Common myeloid progenitor, CD34-positive (primary cell): ENCODE measurements around the gene ZBED4.

Source experiments
- CTCF ChIA-PET: fragments of 350-600 bp; sonication (Branson Sonifier 250); formaldehyde crosslinking; loops from one replicate; lab custom pipeline; 2021; ENCODE audit warnings: antibody characterized with exemption; lab: Charles Lee
- POLR2A ChIA-PET: fragments of 350-600 bp; sonication (Branson Sonifier 250); formaldehyde crosslinking; loops from one replicate; lab custom pipeline; 2021; ENCODE audit warnings: antibody characterized with exemption; lab: Charles Lee
- DNase-seq, 3 donors: peaks; one replicate each; pipeline versions ENCODE4 v3.0.0 to v3.0.0-alpha.2; 2013
- H3K27ac ChIP-seq, 2 experiments: 1 replicate in 1 of 2; 2 replicates in 1 of 2; pipeline ENCODE4 v1.7.0; 2013; ENCODE audit warnings: inconsistent platforms in 2 of 2, low read length in 2 of 2, mild to moderate bottlenecking in 2 of 2, low read depth in 1 of 2, moderate library complexity in 1 of 2; ENCODE audit not compliant: severe bottlenecking in 2 of 2, insufficient read depth in 1 of 2, poor library complexity in 1 of 2
- H3K27me3 ChIP-seq, 5 experiments: replicated peaks in 2 of 5; 1 replicate in 3 of 5; 2 replicates in 2 of 5; pipeline versions ENCODE4 v1.6.1 to v1.7.0; 2013; ENCODE audit warnings: low read length in 4 of 5, mild to moderate bottlenecking in 2 of 5, moderate library complexity in 2 of 5, inconsistent platforms in 1 of 5; ENCODE audit not compliant: insufficient read depth in 5 of 5, control insufficient read depth in 4 of 5
- H3K36me3 ChIP-seq, 4 experiments: 1 replicate in 2 of 4; 2 replicates in 2 of 4; pipeline versions ENCODE4 v1.6.1 to v1.7.0; 2013; ENCODE audit warnings: low read length in 3 of 4, control low read depth in 1 of 4, mild to moderate bottlenecking in 1 of 4; ENCODE audit not compliant: control insufficient read depth in 4 of 4, insufficient read depth in 4 of 4
- H3K4me1 ChIP-seq, 4 experiments: 1 replicate in 3 of 4; 2 replicates in 1 of 4; pipeline versions ENCODE4 v1.6.1 to v1.7.1; 2013; ENCODE audit warnings: low read length in 3 of 4, mild to moderate bottlenecking in 3 of 4, control low read depth in 1 of 4, inconsistent platforms in 1 of 4, moderate library complexity in 1 of 4; ENCODE audit not compliant: control insufficient read depth in 4 of 4, insufficient read depth in 4 of 4; ENCODE audit errors: control extremely low read depth in 1 of 4
- H3K4me3 ChIP-seq, 7 experiments: 1 replicate in 4 of 7; 2 replicates in 3 of 7; pipeline versions ENCODE4 v1.5.1 to v1.7.0; 2013; ENCODE audit warnings: mild to moderate bottlenecking in 7 of 7, low read length in 6 of 7, moderate library complexity in 6 of 7, inconsistent platforms in 2 of 7, low read depth in 2 of 7, control low read depth in 1 of 7; ENCODE audit not compliant: insufficient read depth in 4 of 7, control insufficient read depth in 1 of 7; ENCODE audit errors: extremely low read depth in 1 of 7
- H3K9me3 ChIP-seq, 5 experiments: 1 replicate in 4 of 5; 2 replicates in 1 of 5; pipeline versions ENCODE4 v1.6.1 to v1.7.1; 2013; ENCODE audit warnings: low read length in 4 of 5, mild to moderate bottlenecking in 2 of 5, inconsistent platforms in 1 of 5, low read depth in 1 of 5, moderate library complexity in 1 of 5; ENCODE audit not compliant: control insufficient read depth in 4 of 5, insufficient read depth in 2 of 5; ENCODE audit errors: control extremely low read depth in 1 of 5
- WGBS: methylation state at CpG from one replicate; pipeline ENCODE4 v1.1.5; 2013; ENCODE audit not compliant: insufficient coverage; 5-methylcytosine and 5-hydroxymethylcytosine counted together

ZBED4 gene

GRCh38 chr22:49829044-49829853 lies 24.4 kb upstream of the ZBED4 start:
- peaks cover 0 to 14% (median 5%) of the 10 kb centered on the region in 4 experiments for H3K36me3 ChIP-seq
- H3K27ac ChIP-seq = no peak overlapping the region
- WGBS = 95% methylated on average over 17 of the region's 17 CpGs
- peaks cover 0 to 31% (median 25%) of the 10 kb centered on the region in 4 experiments for H3K4me1 ChIP-seq
- DNase-seq = no peak
- POLR2A ChIA-PET = interaction anchor here (0.6 to 1.3 kb wide), 3 partner anchors 10 to 155 kb away, joined by 3 read pairs; no protein-coding TSS in a partner anchor
- no peaks in the 10 kb centered on the region for H3K9me3 ChIP-seq
- CTCF ChIA-PET = interaction anchor here (1.1 to 1.9 kb wide), 4 partner anchors 8 to 61 kb away, joined by 3 to 6 read pairs (median 4); no protein-coding TSS in a partner anchor
- H3K27me3 ChIP-seq = no peaks in the 10 kb centered on the region
- H3K4me3 ChIP-seq = no peak overlapping the region

- H3K27ac ChIP-seq = no peak overlapping the region
- no peak overlapping the region for H3K4me3 ChIP-seq
- no peaks in the 10 kb centered on the region for H3K9me3 ChIP-seq
- CTCF ChIA-PET = interaction anchor here (1.2 kb wide), 1 partner anchor 14 kb away, joined by 3 read pairs; no protein-coding TSS in a partner anchor
- WGBS = 98% methylated on average over 11 of the region's 11 CpGs
- DNase-seq = no peak
- H3K36me3 ChIP-seq = no peaks in the 10 kb centered on the region
- POLR2A ChIA-PET = no interaction called here
- no peaks in the 10 kb centered on the region for H3K27me3 ChIP-seq
- H3K4me1 ChIP-seq = peaks cover 0 to 3% (median 2%) of the 10 kb centered on the region in 4 experiments
Observed at GRCh38 chr22:49833340-49834007, 20.2 kb upstream of the ZBED4 start.

GRCh38 chr22:49838771-49839717 lies 14.6 kb upstream of the ZBED4 start:
- Histone ChIP-seq H3K9me3 (no peaks in the 10 kb centered on the region), H3K27ac (peak overlapping the region; percentile 12 to 58), H3K27me3 (no peaks in the 10 kb centered on the region), H3K4me1 (peaks cover 0 to 15% (median 13%) of the 10 kb centered on the region in 4 experiments), H3K36me3 (no peaks in the 10 kb centered on the region), H3K4me3 (peak overlapping the region in 6 of 7 experiments; percentile 1 to 70 (median 56))
- CTCF ChIA-PET = interaction anchor here (1.0 to 1.1 kb wide), 2 partner anchors 9 to 18 kb away, joined by 3 to 5 read pairs; no protein-coding TSS in a partner anchor
- 27% methylated on average over 21 of the region's 29 CpGs for whole genome bisulfite sequencing
- DNase-seq = peak; percentile 87 to 98 (median 97)
- POLR2A ChIA-PET = interaction anchor here (0.8 to 1.0 kb wide), 4 partner anchors 9 to 25 kb away, joined by 3 to 4 read pairs (median 3); no protein-coding TSS in a partner anchor

- POLR2A ChIA-PET = interaction anchor here (0.6 kb wide), 1 partner anchor 623 kb away, joined by 4 read pairs; no protein-coding TSS in a partner anchor
- H3K27me3 ChIP-seq = no peaks in the 10 kb centered on the region
- H3K27ac ChIP-seq = no peak overlapping the region
- no peak for DNase-seq
- 97% methylated on average over 14 of the region's 16 CpGs for WGBS
- H3K9me3 ChIP-seq = no peaks in the 10 kb centered on the region
- CTCF ChIA-PET = interaction anchor here (1.1 to 2.1 kb wide), 2 partner anchors 15 to 25 kb away, joined by 4 to 6 read pairs; no protein-coding TSS in a partner anchor
- no peaks in the 10 kb centered on the region for H3K36me3 ChIP-seq
- peaks cover 0 to 21% (median 19%) of the 10 kb centered on the region in 4 experiments for H3K4me1 ChIP-seq
- H3K4me3 ChIP-seq = no peak overlapping the region
Observed at GRCh38 chr22:49845241-49845640, 8.4 kb upstream of the ZBED4 start.

GRCh38 chr22:49845666-49846459 lies 7.8 kb upstream of the ZBED4 start:
- no peaks in the 10 kb centered on the region for H3K9me3 ChIP-seq
- DNase-seq = no peak
- 95% methylated on average over 15 of the region's 19 CpGs for WGBS
- H3K4me3 ChIP-seq = no peak overlapping the region
- H3K36me3 ChIP-seq = no peaks in the 10 kb centered on the region
- no peaks in the 10 kb centered on the region for H3K27me3 ChIP-seq
- H3K27ac ChIP-seq = no peak overlapping the region
- peaks cover 0 to 27% (median 25%) of the 10 kb centered on the region in 4 experiments for H3K4me1 ChIP-seq
- POLR2A ChIA-PET = interaction anchor here (0.6 kb wide), 1 partner anchor 622 kb away, joined by 4 read pairs; no protein-coding TSS in a partner anchor
- CTCF ChIA-PET = interaction anchor here (0.7 to 2.1 kb wide), 3 partner anchors 15 to 29 kb away, joined by 4 to 6 read pairs (median 4); no protein-coding TSS in a partner anchor
